IPS-18c (cell line): ENCODE data around the gene FAM222B.

Experiments
- H3K4me3 ChIP-seq: 2 replicates; pipeline ENCODE4 v1.7.0; 2013; ENCODE audit warnings: low read depth, mild to moderate bottlenecking, low read length, moderate library complexity; ENCODE audit not compliant: insufficient read depth
- H3K9me3 ChIP-seq: one replicate; pipeline ENCODE4 v1.6.1; 2013; ENCODE audit warnings: mild to moderate bottlenecking, low read length, moderate library complexity; ENCODE audit not compliant: control insufficient read depth, insufficient read depth

FAM222B gene

DNA sequence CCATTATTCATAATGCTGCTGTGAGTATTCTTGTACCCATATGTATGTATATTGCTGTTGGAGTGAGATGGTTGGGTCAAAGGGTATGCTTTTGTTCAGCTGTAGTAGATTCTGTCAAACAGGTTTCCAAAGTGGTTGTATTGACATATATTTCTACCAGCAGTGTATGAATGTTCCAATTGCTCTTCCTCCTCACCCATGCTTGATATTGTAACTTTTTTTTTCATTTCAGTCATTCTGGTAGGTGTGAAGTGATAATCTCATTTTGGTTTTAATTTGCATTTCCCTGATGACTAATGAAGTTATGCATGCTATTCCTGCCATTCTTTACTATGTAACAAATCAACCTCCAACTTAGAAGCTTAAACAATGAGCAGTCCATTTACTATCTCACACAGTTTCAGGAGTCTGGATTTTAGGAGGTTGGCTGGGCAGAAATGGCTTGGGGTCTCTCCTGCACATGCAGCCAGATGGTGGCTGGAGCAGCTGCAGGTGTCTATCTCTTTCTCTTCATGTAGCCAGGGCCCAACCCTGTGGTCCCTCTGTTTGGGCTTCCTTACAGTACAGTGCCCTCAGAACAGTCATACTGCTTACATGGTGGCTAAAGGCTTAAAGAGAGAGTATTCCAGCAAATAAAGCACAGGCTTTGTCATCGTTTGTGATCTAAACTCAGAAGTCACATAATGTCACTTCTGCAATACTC, 33.4 kb upstream of the FAM222B start:
- H3K9me3 ChIP-seq, result no peaks in the 10 kb centered on the region
- H3K4me3 ChIP-seq, result no peak overlapping the region

DNA sequence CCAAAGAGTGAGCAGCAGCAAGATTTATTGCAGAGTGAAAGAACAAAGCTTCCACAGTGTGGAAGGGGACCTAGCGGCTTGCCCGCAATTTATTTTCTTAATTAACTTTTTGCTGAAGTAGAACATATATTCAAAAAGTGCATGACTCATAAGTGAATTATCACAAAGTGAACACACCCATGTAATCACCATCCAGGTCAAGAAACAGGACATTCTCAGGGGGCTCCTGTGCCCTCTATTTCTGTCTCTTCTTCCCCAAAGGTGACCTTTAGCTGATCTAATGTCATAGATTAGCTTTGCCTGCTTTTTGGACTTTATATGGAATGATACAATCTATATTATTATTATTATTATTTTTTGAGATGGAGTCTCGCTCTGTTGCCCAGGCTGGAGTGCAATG, 32.2 kb upstream of the FAM222B start:
- Histone ChIP-seq H3K9me3 (no peaks in the 10 kb centered on the region), H3K4me3 (no peak overlapping the region)

DNA sequence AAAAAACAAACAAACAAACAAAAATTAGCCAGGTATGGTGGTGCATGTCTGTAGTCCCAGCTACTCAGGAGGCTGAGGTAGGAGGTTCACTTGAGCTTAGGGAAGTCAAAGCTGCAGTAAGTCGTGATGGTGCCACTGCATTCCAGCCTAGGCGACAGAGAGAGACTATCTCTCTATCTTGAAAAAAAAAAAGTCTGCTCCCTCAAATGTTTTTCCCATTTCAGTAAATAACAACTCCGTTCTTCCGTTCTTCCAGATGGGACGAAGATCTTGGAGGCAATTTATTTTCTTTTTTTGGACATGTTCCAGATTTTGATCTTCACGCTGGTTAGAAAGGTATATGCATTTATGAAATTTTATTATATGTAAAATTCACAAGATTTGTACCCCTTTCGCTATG, 31.2 kb upstream of the FAM222B start:
- H3K9me3 ChIP-seq, result no peaks in the 10 kb centered on the region
- H3K4me3 ChIP-seq, result no peak overlapping the region

DNA sequence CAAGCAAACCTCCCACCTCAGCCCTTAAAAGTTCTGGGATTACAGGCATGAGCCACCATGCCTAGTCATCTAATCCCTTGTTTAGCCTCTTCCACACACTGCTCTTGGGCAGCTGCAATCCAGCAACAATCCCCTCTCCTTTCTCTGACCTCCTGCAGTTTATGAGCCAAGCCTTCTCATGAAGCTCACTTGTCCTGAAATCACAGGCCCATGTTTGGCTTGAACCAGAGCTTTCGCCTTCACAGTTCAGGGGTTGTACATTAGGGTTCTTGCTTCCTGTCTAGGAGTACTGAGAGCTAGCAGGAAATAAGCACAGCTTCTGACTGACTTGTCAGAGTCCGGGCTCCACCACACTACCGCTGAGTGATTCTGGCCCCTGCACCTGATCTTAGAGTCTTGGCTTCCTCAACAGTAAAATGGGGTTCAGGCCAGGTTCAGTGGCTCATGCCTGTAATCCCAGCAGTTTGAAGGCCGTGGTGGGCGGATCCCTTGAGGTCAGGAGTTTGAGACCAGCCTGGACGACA, 28.5 kb upstream of the FAM222B start:
- no peaks in the 10 kb centered on the region for H3K9me3 ChIP-seq
- H3K4me3 ChIP-seq, result no peak overlapping the region

DNA sequence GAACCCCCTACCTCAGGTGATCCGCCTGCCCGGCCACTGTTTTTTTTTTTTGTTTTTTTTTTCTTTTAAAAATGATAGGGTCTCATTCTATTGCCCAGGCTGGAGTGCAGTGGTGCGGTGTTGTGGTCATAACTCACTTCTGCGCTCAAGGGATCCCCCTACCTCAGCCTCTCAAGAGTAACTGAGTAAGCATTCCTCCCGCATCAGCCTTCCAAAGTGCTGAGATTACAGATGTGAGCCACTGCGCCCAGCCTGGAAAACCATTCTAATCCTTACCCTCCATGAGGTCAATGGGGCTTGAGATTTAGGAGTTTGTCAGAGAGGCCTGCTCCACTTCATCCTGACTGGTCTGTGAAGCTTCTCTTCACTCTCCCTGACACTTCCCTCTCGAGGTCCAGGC, 24.7 kb upstream of the FAM222B start:
- no peak overlapping the region for H3K4me3 ChIP-seq
- no peaks in the 10 kb centered on the region for H3K9me3 ChIP-seq

DNA sequence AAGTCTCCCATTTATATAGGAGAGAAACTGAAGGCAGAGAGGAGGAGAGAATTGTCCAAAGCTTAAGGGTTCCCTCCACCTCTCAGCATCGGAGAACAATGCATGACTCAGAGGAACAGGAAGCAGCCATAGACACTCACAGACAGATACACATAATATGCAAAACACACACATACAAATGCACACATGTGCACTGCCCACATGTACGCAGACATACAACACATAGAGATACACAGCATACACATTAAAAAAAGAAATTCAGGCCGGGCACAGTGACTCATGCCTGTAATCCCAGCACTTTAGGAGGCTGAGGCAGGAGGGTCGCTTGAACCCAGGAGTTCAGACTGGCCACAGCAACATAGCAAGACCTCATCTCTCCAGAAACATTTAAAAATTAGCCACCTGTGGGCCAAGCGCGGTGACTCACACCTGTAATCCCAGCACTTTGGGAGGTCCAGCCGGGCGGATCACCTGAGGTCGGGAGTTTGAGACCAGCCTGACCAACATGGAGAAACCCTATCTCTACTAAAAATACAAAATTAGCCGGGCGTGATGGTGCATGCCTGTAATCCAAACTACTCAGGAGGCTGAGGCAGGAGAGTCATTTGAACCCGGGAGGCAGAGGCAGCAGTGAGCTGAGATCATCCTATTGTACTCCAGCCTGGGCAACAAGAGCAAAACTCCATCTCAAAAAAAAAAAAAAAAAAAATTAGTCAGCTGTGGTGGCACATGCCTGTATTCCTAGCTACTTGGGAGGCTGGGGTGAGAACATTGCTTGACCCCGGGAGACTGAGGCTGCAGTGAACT, 23.6 kb upstream of the FAM222B start:
- Histone ChIP-seq H3K9me3 (no peaks in the 10 kb centered on the region), H3K4me3 (no peak overlapping the region)

DNA sequence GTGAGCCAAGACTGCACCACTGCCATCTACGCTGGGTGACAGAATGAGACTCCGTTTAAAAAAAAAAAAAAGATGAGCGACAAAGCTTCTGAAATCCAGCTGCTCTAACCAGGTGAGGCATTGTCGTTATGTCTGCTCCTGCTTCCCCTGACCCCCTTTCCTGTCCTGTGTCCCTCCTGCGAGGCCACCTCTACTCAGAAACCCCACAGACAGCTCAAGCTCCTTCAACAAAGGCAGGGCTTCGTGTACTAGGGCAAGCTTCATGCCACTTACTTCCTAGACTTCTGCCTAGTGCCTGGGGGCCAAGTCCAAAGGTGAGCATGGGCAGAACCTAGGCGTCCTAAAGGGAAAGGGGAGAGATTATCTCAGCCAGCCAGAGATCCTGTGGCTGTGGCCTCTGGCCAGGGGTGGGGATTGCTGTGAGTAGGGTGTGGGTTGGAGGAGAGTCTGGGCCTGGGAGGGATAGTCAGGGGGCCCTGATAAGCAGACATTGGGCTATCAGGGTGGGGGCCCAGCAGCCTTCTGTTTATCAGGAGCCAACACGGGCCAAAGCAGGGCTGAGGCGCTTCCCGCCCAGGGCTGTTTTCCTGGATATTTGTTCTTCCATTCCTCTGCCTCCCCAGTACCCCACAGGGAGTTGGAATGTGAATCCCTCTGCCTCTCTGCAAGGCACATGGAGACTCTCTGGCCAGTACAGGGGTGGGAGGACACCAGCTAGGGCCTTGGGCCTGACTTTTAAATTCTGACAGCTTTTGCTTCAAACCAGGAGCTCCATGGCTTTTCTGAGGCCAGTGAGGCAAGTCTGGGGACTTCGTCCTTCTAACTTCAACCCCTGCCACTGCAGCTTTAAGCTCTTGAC, 22.6 kb upstream of the FAM222B start:
- Histone ChIP-seq H3K4me3 (no peak overlapping the region), H3K9me3 (no peaks in the 10 kb centered on the region)

DNA sequence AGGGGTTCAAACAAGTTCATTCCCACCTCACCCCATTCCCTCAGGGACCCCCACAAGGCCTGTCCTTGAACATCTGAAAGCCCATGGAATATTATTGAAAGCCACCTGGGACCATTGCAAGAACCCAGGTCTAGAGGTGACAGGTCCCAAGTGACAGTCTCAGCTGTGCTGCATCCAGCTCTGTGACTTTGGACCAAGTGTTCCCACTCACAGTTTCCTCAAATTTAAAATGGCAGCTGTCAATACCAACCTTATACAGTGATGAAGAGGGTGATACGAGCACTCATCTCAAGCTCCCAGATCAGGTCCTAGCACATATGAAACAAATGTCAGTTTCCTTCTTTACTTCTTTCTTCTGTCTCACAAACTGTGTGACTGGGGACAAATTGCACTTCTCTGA, 21.4 kb upstream of the FAM222B start:
- no peaks in the 10 kb centered on the region for H3K9me3 ChIP-seq
- no peak overlapping the region for H3K4me3 ChIP-seq

DNA sequence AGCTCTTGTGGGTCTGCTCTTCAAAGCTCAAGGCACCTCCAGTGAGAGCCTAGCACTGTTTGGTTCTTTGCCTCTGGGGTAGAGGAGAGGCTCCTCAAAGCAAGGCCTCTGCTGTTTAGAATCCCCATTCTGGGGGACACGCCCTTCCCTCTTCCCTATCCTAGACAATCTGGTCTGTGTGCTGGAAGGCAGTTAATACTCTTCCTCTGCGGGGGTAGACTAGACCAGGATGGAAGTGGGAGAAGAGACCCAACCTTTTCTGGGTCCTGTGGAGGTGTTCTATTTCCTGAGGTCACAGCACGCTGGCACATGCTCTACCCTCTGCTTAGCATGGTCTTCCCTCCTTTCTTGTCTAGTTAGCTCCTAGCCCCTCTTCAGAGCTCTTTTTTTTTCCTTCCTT, 20.0 kb upstream of the FAM222B start:
- Histone ChIP-seq H3K4me3 (no peak overlapping the region), H3K9me3 (no peaks in the 10 kb centered on the region)

DNA sequence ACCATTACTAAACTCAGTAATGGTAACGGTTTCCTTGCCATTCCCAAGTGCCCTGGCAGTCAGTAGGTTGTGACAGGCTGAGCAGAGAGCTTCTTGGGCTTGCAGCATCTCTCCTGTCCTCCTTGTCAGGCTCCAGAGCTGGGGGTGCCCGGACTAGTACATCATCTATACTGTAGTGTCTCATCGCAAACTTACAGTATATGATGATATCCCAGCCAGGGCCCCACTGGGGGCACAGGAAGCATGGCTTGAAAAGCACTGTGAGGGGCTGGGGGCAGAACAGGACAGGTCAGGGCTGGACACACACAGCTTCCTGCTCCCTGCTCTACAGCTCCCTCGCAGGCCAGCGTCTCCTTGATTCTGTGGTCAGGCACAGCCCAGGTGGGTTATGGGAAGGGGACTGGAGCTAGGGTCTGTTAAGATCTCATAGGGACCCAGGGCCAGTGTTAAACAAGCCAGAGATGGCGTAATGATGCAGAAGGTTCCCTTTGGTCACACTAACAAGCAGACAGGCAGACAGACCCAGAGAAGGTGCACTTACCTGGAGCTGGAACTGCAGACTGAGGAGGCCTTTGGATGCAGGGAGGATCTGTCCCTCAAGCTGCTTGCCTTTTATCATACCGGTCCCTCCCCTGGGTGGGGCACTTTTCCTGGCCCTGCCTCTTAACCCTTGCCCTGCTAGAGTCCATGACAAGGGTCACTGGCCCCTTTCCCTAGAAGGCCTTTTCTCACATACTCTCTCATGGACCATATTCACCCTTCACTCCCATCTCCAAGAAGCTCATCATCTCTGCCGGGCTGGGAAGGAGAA, 19.0 kb upstream of the FAM222B start:
- Histone ChIP-seq H3K9me3 (no peaks in the 10 kb centered on the region), H3K4me3 (no peak overlapping the region)

DNA sequence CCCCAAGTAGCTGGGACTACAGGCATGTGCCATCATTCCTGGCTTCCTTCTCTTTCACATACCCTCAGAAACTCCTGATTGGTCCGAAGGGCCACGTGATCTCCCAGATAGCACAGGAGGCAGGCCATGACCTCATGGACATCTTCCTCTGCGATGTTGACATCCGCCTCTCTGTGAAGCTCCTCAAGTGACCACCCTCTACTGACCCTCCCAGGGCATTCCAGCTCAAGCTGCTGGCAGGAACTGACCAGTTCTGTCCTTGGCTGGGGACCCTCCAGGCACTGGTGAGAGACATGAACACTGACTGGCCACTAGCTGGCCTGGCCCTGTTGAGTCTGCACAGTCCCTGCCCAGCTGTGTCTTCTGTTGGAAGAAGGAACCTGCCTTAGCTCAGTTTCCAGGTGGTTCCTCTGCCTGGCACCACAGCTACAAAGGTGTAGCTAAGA, 17.8 kb upstream of the FAM222B start:
- Histone ChIP-seq H3K9me3 (no peaks in the 10 kb centered on the region), H3K4me3 (no peak overlapping the region)

DNA sequence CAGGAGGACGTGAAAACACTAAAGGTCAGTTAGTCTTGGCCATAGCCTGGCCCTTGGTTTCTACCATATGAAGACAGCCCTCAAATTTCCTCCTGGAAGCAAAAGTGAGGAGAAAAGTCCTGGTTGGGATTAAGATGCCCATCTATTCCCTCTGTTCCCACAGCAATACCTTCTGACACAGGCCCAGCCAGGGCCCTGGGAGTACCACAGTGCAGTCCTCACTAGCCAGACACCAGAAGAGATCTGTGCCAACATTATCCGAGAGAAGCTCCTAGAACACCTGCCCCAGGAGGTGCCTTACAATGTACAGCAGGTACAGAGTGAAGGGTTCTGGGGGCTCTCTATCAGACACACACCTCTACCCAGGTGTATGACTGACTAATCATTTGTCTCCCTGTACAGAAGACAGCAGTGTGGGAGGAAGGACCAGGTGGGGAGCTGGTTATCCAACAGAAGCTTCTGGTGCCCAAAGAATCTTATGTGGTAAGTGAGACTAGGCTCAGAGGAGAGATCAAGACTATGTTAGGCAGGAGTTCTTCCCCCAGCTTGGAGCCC, 16.3 kb upstream of the FAM222B start:
- H3K9me3 ChIP-seq, result no peaks in the 10 kb centered on the region
- H3K4me3 ChIP-seq, result no peak overlapping the region

DNA sequence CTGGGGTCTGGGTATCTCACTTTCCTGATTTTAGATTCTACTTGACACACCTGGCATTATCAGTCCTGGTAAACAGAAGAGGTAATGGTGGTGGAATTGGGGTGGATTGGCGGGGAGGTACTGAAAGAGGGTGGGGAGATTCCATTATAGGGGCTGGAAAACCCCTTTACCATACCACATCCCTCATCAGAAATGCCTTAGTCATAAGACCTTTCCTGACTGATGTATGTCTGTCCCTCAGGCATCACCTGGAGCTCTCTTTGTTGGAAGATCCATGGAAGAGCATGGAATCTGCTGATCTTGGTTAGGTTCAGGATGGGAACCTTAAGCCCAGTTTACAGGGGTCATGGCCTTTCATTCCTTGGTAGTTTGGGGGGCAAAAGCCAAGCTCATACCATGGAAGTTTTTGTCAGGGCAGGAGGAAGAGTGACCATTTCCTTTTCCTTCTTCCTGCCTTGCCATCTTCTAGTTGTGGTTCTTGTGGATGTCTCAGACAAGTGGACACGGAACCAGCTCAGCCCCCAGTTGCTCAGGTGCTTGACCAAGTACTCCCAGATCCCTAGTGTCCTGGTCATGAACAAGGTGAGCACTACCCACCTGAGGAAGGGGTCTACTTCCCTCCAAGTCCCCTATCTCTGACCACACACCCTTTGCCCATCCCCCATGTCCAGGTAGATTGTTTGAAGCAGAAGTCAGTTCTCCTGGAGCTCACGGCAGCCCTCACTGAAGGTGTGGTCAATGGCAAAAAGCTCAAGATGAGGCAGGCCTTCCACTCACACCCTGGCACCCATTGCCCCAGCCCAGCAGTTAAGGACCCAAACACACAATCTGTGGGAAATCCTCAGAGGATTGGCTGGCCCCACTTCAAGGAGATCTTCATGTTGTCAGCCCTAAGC, 15.6 kb upstream of the FAM222B start:
- no peak overlapping the region for H3K4me3 ChIP-seq
- no peaks in the 10 kb centered on the region for H3K9me3 ChIP-seq

DNA sequence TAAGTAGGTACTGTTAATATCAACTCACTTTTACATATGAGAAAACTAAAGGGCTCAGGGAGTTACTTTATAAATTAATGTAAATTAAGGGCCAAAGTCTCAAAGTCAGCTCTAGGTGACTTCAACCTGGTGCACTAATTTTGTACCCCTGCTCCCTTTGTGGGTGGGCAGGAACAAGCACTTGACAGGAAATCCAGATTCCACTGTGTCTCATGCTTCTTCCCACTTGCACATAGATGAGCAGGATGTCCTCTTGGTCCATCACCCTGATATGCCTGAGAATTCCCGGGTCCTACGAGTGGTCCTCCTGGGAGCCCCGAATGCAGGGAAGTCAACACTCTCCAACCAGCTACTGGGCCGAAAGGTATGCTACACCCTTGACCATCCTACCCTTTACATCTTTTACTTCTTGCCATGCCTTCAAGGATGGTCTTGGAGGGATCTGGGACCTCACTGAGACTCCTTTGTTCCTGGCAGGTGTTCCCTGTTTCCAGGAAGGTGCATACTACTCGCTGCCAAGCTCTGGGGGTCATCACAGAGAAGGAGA, 13.5 kb upstream of the FAM222B start:
- Histone ChIP-seq H3K9me3 (no peaks in the 10 kb centered on the region), H3K4me3 (no peak overlapping the region)

DNA sequence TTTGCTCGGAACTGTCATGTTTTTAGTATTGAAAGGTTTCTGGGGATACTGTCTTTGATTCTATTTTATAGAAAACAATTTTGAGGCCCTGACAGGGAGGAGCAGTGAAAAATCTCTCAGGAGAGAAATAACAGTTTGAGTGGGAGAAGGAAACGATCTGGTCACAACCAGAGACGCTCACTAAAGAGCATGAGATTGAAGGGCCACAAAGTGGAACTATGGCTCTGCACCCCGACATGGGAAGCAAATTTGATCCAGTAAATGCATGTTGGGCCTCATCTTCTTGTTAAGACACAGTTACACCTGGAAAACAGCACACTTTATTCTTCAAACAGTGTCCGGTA, 12.7 kb upstream of the FAM222B start:
- no peaks in the 10 kb centered on the region for H3K9me3 ChIP-seq
- H3K4me3 ChIP-seq, result peak overlapping the region; percentile 85
